ENCODE data around the gene TUNAR.
"Not testable (repeated sequence)": the region's sequence is repeated elsewhere in the genome, so short reads cannot be mapped to it uniquely, and the experiment has no call there.

Gene TUNAR

DNA sequence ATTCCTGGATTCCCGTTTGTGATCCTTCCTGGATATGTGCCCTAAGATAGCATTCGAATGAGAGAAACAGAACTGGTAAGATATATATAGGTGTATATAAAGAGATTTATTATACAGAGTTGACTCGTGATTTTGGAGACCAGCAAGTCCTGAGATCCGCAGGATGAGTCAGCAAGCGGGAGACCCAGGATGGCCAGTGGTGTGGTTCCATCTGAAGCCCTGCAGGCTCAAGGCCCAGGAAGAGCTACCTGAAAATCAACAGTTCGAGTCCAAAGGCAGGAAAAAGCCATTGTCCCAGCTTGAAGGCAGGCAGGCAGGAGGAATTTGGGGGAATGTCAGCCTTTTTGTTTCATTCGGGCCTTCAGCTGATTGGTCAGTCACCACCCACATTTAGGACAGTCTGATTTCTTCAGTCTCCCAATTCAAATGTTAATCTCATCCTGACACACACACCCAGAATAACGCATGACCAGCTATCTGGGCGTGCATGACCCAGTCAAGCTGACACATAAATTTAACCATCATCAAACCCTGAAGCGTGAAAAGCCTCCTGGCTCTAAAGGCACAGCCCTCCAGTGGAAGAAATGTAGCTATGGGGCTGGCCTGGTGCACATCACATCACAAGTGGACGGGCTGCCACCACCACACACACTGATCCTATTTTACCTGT is 44.3 kb downstream of the TUNAR start:
- DNase-seq: no peak

- DNase-seq: no peak
Observed at GRCh38 chr14:95922080-95922479, 45.4 kb downstream of the TUNAR start.

DNA sequence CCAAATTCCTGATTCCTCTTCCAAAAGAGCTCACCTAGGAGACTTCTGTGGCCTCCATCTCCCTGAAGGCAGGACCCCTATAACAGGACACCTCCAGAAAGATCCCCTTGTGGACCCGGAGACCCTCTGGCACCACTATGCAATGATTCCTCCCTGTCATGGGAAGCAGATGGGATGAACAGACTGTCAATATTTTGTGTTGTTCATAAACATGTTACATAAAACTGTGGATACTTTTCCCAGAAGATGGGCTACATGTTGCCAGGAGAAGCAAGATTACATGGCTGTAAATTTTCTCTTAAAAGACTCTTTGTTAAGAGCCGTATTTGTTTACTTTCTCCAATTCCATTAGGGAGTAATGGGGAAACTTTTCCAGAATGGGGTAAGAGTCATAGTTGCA is 52.1 kb downstream of the TUNAR start:
- no peak for DNase-seq

GRCh38 chr14:95931384-95931783 is 54.8 kb downstream of the TUNAR start:
- DNase-seq: no peak

- DNase-seq: no peak
Observed at GRCh38 chr14:95935228-95935822, 58.7 kb downstream of the TUNAR start.

GRCh38 chr14:95936041-95936440 is 59.4 kb downstream of the TUNAR start:
- no peak for DNase-seq

- no peak for DNase-seq
Observed at GRCh38 chr14:95939335-95939734, 62.7 kb downstream of the TUNAR start.

DNA sequence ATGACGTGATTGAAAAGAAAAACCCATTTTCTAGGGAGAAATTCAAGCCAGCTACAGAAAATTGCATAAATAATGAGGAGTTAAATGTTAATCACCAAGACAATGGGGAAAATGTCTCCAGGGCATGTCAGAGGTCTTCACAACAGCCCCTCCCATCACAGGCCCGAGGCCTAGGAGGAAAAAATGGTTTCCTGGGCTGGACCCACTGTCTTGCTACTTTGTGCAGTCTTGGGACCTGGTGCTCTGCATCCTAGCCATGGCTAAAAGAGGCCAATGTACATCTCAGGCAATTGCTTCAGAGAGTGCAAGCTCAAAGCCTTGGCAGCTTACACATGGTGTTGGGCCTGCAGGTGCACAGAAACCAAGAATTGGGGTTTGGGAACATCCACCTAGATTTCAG is 65.3 kb downstream of the TUNAR start:
- DNase-seq: no peak

DNA sequence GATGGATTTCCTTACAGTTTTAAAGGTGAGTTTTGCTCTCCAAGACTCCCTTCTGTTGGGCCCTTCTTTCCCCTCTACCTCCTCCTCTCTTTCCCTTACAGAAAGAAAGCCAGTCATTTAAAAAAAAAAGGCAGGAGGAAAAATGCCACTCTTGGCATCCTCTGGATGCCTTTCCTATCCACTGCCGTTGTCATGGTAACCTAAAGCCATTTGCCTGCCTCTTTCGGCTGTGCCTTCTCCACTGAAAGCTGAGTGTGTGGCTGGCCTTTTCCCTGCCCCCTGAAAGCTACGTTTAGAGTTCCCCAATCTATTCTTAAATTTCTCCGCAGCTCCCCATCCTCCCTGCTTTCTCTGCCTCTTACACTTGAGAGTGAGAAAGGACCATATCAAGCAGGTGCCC is 67.1 kb downstream of the TUNAR start:
- DNase-seq: no peak

- no peak for DNase-seq
Observed at GRCh38 chr14:95944462-95944861, 67.8 kb downstream of the TUNAR start.

DNA sequence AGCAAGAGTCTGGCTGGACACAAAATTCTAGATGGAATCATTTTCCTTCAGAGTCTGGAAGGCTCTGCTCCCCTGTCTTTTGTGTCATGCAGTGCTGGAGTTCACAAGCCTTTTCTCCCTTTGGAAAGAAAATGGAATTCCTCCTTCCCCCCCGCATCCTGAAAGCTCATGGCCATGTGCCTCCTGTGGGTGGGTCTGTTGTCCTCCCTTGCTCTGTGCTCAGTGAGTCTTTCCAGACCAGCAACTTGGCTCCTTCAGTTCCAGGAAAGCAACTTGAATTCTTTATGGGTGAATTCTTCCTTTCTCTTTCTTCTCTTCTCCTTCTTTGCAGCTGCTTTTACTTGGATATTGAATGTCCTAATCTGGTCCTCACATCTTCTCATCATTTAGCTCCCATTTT is 70.2 kb downstream of the TUNAR start:
- DNase-seq: no peak

GRCh38 chr14:95948558-95948981 is 71.9 kb downstream of the TUNAR start:
- DNase-seq: no peak

DNA sequence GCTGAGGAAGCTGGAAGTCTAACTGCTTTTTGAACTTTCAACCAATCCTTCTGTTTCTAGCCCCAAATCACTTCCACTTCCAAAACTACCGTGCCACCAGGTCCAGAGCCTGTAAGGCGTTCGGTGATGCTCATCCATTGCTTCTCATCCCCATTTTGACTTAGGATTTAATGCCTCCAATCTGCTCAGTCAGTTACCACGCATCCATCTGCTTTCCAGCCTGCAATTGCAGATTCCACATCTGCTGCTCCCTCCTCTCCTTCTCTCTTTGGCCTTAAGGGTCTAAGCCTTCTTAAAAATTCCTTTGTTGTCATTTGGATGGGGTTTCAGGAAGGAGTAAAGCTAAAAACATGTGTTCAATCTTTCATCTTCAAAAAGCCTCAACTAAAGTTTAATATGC is 74.7 kb downstream of the TUNAR start:
- DNase-seq: no peak

- no peak for DNase-seq
Observed at GRCh38 chr14:95953111-95953724, 76.6 kb downstream of the TUNAR start.

DNA sequence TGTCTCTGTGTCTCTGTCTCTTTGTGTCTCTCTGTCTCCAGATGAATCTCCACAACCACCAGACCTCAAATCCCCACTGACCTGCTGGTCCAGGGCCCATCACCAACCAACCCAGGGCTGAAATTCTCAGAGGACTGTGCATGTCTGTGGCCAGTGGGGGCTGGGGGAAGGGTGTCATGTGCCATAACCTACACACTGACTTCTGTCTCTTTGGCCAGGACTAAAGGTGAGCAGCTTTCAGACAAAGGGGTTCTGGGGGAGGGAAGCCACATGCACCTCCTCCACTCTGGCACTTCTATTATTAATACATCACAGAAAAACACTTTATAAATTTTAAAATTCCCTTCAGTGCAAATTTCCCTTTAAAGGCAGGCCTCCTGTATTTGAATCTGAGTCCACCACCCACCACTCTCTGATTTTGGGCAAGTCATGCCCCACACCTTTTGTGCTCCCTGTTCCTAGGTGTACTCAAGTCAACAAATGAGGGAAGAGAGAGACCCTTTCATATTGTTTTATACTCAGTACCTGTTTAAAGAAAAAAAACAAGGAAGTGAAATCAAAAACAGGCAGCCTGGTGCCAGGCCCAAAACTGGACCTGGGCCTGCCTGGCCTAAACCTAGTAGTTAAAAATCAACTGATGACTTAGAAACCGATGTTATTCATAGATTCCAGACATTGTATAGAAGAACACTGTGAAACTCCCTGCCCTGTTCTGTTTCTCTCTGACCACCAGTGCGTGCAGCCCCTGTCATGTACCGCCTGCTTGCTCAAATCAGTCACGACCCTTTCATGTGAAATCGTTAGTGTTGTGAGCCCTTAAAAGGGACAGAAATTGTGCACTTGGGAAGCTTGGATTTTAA is 80.2 kb downstream of the TUNAR start:
- no peak for DNase-seq

DNA sequence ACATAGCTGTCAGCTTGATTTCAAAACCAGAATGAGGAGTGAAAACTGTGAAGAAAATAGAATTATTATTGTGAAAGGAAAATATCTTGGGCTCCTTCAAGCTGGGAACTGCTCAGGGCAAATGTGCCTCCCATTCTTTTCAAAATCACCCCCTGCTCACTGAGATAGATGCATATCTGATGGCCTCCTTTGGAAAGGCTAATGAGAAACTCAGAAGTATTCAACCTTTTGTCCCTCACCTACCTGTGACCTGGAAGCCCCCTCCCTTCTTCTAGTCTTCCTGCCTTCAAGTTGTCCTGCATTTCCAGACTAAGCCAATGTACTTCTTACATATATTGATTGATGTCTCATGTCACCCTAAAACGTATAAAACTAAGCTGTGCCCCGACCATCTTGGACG is 81.5 kb downstream of the TUNAR start:
- DNase-seq: no peak

DNA sequence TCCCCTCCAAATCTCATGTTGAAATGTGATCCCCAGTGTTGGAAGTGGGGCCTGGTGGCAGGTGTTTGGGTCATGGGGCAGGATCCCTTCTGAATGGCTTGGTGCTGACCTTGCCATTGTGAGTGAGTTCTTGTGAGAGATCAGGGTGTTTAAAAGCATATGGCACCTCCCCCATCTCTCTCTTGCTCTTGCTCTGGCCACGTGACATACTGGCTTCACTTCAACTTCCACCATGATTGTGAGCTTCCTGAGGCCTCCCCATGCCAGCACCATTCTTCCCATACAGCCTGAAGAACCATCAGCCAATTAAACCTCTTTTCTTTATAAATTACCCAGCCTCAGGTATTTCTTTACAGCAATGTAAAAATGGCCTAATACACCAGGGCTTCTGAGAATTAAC is 82.7 kb downstream of the TUNAR start:
- DNase-seq: no peak

- DNase-seq: no peak
Observed at GRCh38 chr14:95961481-95961880, 84.8 kb downstream of the TUNAR start.

- DNase-seq: no peak
Observed at GRCh38 chr14:95964901-95965300, 88.3 kb downstream of the TUNAR start.

GRCh38 chr14:95968048-95968447 is 91.4 kb downstream of the TUNAR start:
- DNase-seq: not testable (repeated sequence)
